ENCODE data around the gene NRSN2.

NRSN2 gene

GRCh38 chr20:397432-398237, 50.7 kb downstream of the NRSN2 start:
- no peak for DNase-seq (ENCODE audit: low read depth)

DNA sequence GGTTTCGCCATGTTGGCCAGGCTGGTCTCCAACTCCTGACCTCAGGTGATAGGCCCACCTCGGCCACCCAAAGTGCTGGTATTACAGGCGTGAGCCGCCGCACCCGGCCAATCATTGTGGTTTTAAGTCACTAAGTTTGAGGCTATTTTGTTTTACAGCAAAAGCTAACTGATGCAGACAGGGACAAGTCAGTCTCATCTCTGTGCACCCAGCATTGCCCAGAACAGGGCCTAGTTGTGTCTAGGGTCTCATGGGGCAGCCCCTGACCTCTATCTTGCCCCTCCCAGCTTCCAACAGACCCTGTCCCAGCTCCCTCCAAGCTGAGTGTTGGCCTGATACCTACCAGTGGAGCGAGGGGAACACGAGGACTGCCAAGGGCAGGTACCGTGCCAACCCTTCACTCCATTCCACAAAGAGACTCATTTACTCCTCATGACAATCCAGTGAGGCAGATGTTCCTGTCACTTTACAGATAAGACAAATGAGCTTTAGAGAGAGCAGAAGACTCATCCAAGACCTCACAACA, 52.3 kb downstream of the NRSN2 start:
- DNase-seq (ENCODE audit: low read depth), result no peak

DNA sequence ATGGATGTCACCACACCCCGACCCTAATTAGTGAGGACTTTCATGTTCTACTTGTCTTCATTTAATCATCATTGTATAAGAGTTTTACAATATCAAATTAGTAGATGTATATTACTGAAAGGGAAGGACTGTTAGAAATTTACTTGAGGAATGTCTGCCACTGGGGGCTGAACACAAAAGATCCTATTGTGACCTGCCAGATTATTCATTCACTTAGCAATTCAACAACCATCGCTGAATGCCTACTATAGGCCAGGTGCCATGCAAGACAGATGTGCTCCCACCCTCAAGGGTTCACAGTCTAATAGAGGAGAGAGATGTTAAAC, 53.2 kb downstream of the NRSN2 start:
- DNase-seq (ENCODE audit: low read depth), result no peak

GRCh38 chr20:400454-401275, 53.8 kb downstream of the NRSN2 start:
- no peak for DNase-seq (ENCODE audit: low read depth)

DNA sequence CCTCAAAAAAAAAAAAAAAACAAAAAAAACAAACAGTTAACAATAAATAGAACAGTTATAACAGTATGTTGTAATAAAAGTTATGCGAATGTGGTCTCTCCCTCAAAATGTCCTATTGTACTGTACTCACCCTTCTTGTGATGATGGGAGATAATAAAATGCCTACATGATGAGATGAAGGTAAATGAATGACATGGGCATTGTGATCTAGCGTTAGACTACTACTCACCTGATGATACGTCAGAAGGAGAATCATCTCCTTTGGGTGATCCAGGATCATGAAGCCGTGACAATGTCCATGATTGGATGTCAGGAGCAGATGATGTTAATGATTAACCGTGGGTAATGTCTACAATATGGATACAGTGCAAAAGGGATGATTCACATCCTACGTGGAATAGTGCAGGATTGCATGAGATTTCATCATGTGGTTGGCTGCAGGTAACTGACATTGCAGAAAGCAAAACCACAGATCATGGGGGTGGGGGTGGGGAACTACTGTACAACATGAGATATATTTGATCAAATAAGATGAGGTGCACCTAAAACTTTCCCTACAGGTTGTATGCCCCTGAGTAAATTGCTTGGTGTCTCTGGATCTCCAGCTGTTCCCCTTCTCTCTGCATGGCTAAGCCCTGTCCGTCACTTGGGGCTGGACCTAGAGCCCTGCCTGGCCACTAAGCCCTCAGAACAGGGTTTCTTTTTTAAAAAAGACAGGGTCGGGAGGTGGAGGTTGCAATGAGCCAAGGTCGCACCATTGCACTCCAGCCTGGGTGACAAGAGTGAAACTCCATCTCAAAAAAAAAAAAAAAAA, 55.0 kb downstream of the NRSN2 start:
- no peak for DNase-seq (ENCODE audit: low read depth)

- no peak for DNase-seq (ENCODE audit: low read depth)
Measured at GRCh38 chr20:402496-402885, 55.6 kb downstream of the NRSN2 start.

GRCh38 chr20:402898-403581, 56.1 kb downstream of the NRSN2 start:
- DNase-seq (ENCODE audit: low read depth), result no peak

DNA sequence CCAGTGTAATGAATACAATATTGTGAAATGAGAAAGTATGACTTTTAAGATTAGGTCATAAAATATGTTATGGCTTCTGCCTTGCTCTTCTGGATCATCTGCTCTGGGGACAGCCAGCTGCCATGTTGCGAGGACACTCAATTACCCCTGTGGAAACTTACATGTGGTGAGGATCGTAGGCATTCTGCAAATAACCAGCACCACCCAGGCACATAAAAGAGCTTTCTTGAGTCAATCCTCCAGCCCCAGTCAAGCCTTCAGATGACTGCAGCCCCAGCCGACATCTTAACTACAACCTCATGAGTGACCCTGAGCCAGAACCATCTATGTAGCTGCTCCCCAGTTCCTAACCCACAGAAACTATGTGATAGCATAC, 56.7 kb downstream of the NRSN2 start:
- no peak for DNase-seq (ENCODE audit: low read depth)

- no peak for DNase-seq (ENCODE audit: low read depth)
Measured at GRCh38 chr20:404088-404487, 57.2 kb downstream of the NRSN2 start.

Data from T follicular helper cell (primary cell).